GM23338 (cell line): Measurements from ENCODE around the gene IMMP2L. TPM values are rescaled to one million over a fixed set of nuclear protein-coding genes. Genes with fewer than 3 reads are reported as not detected.

Experiments used
- ATAC-seq: fragments of 200-7000 bp; cut with Tn5 transposase; 3 replicates; pipeline ENCODE4 v1.9.1; 2020
- DNase-seq: peaks from one replicate; pipeline ENCODE4 v3.0.0-alpha.2; 2015; ENCODE audit warnings: low spot score
- H2AFZ ChIP-seq: fragments of 200-600 bp; sonication (generic); 2 replicates; pipeline ENCODE4 v1.8.0; 2016; ENCODE audit warnings: antibody characterized with exemption, mild to moderate bottlenecking, moderate library complexity
- H3F3A ChIP-seq: fragments of 200-600 bp; sonication (generic); replicated peaks from 2 replicates; pipeline ENCODE4 v1.8.0; 2017; ENCODE audit warnings: antibody characterized with exemption, mixed run types, low read depth
- H3K27ac ChIP-seq: fragments of 200-600 bp; sonication (generic); 2 replicates; pipeline ENCODE4 v1.6.1; 2016; ENCODE audit warnings: low read depth
- H3K27me3 ChIP-seq: fragments of 200-600 bp; sonication (generic); 2 replicates; pipeline ENCODE4 v1.8.0; 2016; ENCODE audit warnings: mild to moderate bottlenecking, mixed run types, moderate library complexity; ENCODE audit not compliant: insufficient read depth
- H3K36me3 ChIP-seq: fragments of 200-600 bp; sonication (generic); 2 replicates; pipeline ENCODE4 v1.8.0; 2016; ENCODE audit warnings: mild to moderate bottlenecking; ENCODE audit not compliant: insufficient read depth
- H3K4me1 ChIP-seq: fragments of 200-600 bp; sonication (generic); 2 replicates; pipeline ENCODE4 v1.8.0; 2016; ENCODE audit warnings: mild to moderate bottlenecking, moderate library complexity; ENCODE audit not compliant: insufficient read depth
- H3K4me2 ChIP-seq: fragments of 200-600 bp; sonication (generic); 2 replicates; pipeline ENCODE4 v1.7.1; 2017; ENCODE audit warnings: mixed run types
- H3K4me3 ChIP-seq: fragments of 200-600 bp; sonication (generic); 2 replicates; pipeline ENCODE4 v1.6.1; 2016; ENCODE audit warnings: mixed run types
- H3K79me2 ChIP-seq: fragments of 200-600 bp; sonication (generic); replicated peaks from 2 replicates; pipeline ENCODE4 v1.8.0; 2017; ENCODE audit warnings: mild to moderate bottlenecking; ENCODE audit not compliant: insufficient read depth
- H3K9me2 ChIP-seq: fragments of 200-600 bp; sonication (generic); 2 replicates; pipeline ENCODE4 v1.8.0; 2017; ENCODE audit not compliant: insufficient read depth
- H4K20me1 ChIP-seq: fragments of 200-600 bp; sonication (generic); replicated peaks from 2 replicates; pipeline ENCODE4 v1.8.0; 2017; ENCODE audit warnings: mild to moderate bottlenecking; ENCODE audit not compliant: insufficient read depth
- H3K27ac Mint-ChIP-seq: 2 replicates; pipeline ENCODE4 v1.8.0; 2020; ENCODE audit warnings: inconsistent platforms, mild to moderate bottlenecking, moderate library complexity, mixed read lengths
- H3K27me3 Mint-ChIP-seq: 3 replicates; pipeline ENCODE4 v1.8.0; 2022; ENCODE audit warnings: low read depth, mild to moderate bottlenecking, moderate library complexity, mixed read lengths, inconsistent platforms; ENCODE audit not compliant: insufficient read depth, poor library complexity
- H3K36me3 Mint-ChIP-seq: 3 replicates; pipeline ENCODE4 v1.8.0; 2021; ENCODE audit warnings: low read depth, mild to moderate bottlenecking, inconsistent platforms, moderate library complexity, mixed read lengths
- H3K4me1 Mint-ChIP-seq: 3 replicates; pipeline ENCODE4 v1.8.0; 2020; ENCODE audit warnings: mild to moderate bottlenecking, inconsistent platforms, mixed read lengths
- H3K4me3 Mint-ChIP-seq: 3 replicates; pipeline ENCODE4 v1.8.0; 2021; ENCODE audit warnings: moderate library complexity, mild to moderate bottlenecking, inconsistent platforms, mixed read lengths
- H3K9me3 Mint-ChIP-seq: 3 replicates; pipeline ENCODE4 v1.8.0; 2020; ENCODE audit warnings: moderate library complexity, mild to moderate bottlenecking, inconsistent platforms, mixed read lengths
- CTCF ChIP-seq, 2 experiments: fragments of 200-600 bp in 1 of 2; sonication (generic) in 1 of 2; conservative IDR thresholded peaks; 2 replicates each; pipeline versions ENCODE4 v1.5.1 to v1.6.1; 2016 to 2017; ENCODE audit warnings: antibody characterized with exemption in 2 of 2, low read depth in 2 of 2, mild to moderate bottlenecking in 2 of 2, moderate library complexity in 1 of 2
- ETS1 ChIP-seq: IDR thresholded peaks from 2 replicates; pipeline ENCODE4 v1.6.1; 2016; ENCODE audit warnings: antibody characterized with exemption
- NANOG ChIP-seq: IDR thresholded peaks from 2 replicates; pipeline ENCODE4 v1.6.1; 2016; ENCODE audit warnings: antibody characterized with exemption, borderline replicate concordance
- POLR2AphosphoS5 ChIP-seq: IDR thresholded peaks from 2 replicates; pipeline ENCODE4 v1.6.1; 2016; ENCODE audit warnings: antibody characterized with exemption, low read depth
- ZNF114 ChIP-seq: fragments of 250-450 bp; sonication (Bioruptor Pico); IDR thresholded peaks from 2 replicates; pipeline ENCODE4 v1.5.0; 2020; ENCODE audit warnings: mild to moderate bottlenecking, moderate library complexity
- ZNF331 ChIP-seq: fragments of 250-450 bp; sonication (Bioruptor Pico); IDR thresholded peaks from 2 replicates; pipeline ENCODE4 v1.5.0; 2020; ENCODE audit warnings: low read depth, mild to moderate bottlenecking, moderate library complexity
- ZNF462 ChIP-seq: fragments of 250-450 bp; sonication (Bioruptor Pico); IDR thresholded peaks from 2 replicates; pipeline ENCODE4 v1.5.0; 2020; ENCODE audit warnings: mild to moderate bottlenecking, moderate library complexity
- polyA plus RNA-seq: library from polyadenylated mRNA; unstranded; fragments of >200 nt; fragmentation: Nextera tagmentation; extraction: Ambion mirVana; gene quantifications from 2 replicates; pipeline ENCODE4 v1.2.1, GENCODE V29; 2016
- total RNA-seq: library from RNA; depleted of rRNA; stranded (reverse); fragments of >200 nt; shearing (Covaris generic); gene quantifications from 2 replicates; pipeline ENCODE4 v1.2.3, GENCODE V29; 2014

The IMMP2L gene
- total and polyA plus RNA-seq, 2 experiments from 2014 or later: 7.3 to 14.0 TPM

GRCh38 chr7:111067251-111067650 is 495.0 kb downstream of the IMMP2L start (continued):
- TF ChIP-seq ZNF462 (CRISPR knock-in tag) (no peak), ETS1 (no peak)

- Histone ChIP-seq H3K9me2 (0 out of 2 replicates have a peak, but pooled peaks cover 13% of the 10 kb centered on the region), H3K4me2 (no peak overlapping the region), H3K4me1 (no peaks in the 10 kb centered on the region), H2AFZ (no peak overlapping the region), H3K27ac (no peak overlapping the region), H3K36me3 (0 out of 2 replicates have a peak, but pooled peaks cover 7% of the 10 kb centered on the region), H3K27me3 (no peaks in the 10 kb centered on the region), H3K79me2 (no peaks in the 10 kb centered on the region), H3F3A (no peaks in the 10 kb centered on the region), H4K20me1 (no peaks in the 10 kb centered on the region), H3K4me3 (no peak overlapping the region)
- H3K27me3 Mint-ChIP-seq: no peaks in the 10 kb centered on the region
- ATAC-seq (no peak), DNase-seq (no peak)
- no peak overlapping the region for H3K27ac Mint-ChIP-seq
- H3K9me3 Mint-ChIP-seq: peaks cover 45% of the 10 kb centered on the region
- no peaks in the 10 kb centered on the region for H3K4me1 Mint-ChIP-seq
- no peak overlapping the region for H3K4me3 Mint-ChIP-seq
- peaks cover 39% of the 10 kb centered on the region for H3K36me3 Mint-ChIP-seq
- TF ChIP-seq POLR2AphosphoS5: no peak
- no peak for TF ChIP-seq ETS1
- TF ChIP-seq CTCF (conservative IDR thresholded peaks at IDR 0.05; ENCODE audit: low read depth in 2 of 2): no peak
- TF ChIP-seq ZNF331: no peak
- no peak for TF ChIP-seq ZNF114 (CRISPR knock-in tag)
- no peak for TF ChIP-seq NANOG
These were observed 499.1 kb downstream of the IMMP2L start for GRCh38 chr7:111063166-111063565.
